GM13976 (cell line): ENCODE results near the gene PAIP2.

Source experiments
- DNase-seq: peaks from one replicate; pipeline ENCODE4 v3.0.0; 2012; ENCODE audit warnings: low spot score
- CTCF ChIP-seq: IDR thresholded peaks from 2 replicates; pipeline ENCODE4 v1.5.1; 2012; ENCODE audit warnings: borderline replicate concordance, mild to moderate bottlenecking; ENCODE audit not compliant: insufficient read depth; ENCODE audit errors: extremely low read depth, missing control alignments, control extremely low read depth
- in situ Hi-C: fragments of 300-500 bp; cut with MboI; formaldehyde crosslinking; loops from one replicate; pipeline ENCODE4 v1.12.0; 2022; ENCODE audit warnings: low sequenced_read_pairs, mixed read lengths, inconsistent platforms; ENCODE audit not compliant: unreplicated experiment

Gene PAIP2

GRCh38 chr5:139395844-139396640 lies 54.4 kb downstream of the PAIP2 start:
- peak; percentile 4 for TF ChIP-seq CTCF
- DNase-seq = no peak
- in situ Hi-C loops = no loop called here

GRCh38 chr5:139396691-139397090 lies 55.0 kb downstream of the PAIP2 start:
- no peak for TF ChIP-seq CTCF
- in situ Hi-C loops = no loop called here
- no peak for DNase-seq

GRCh38 chr5:139397921-139398320 lies 56.3 kb downstream of the PAIP2 start:
- TF ChIP-seq CTCF = no peak
- in situ Hi-C loops = no loop called here

GRCh38 chr5:139399501-139400121 lies 58.0 kb downstream of the PAIP2 start:
- no peak for TF ChIP-seq CTCF
- DNase-seq = peak; percentile 80
- in situ Hi-C loops = loop anchor here (25.0 kb wide), 1 partner anchor 363 kb away; no protein-coding TSS in a partner anchor

More at GRCh38 chr5:139397921-139398320, 56.3 kb downstream of the PAIP2 start:
- no peak for DNase-seq

GRCh38 chr5:139401546-139401945 lies 59.9 kb downstream of the PAIP2 start:
- in situ Hi-C loops = loop anchor here (25.0 kb wide), 1 partner anchor 361 kb away; no protein-coding TSS in a partner anchor
- no peak for TF ChIP-seq CTCF
- no peak for DNase-seq

GRCh38 chr5:139402561-139403158 lies 61.0 kb downstream of the PAIP2 start:
- in situ Hi-C loops = loop anchor here (25.0 kb wide), 1 partner anchor 360 kb away; no protein-coding TSS in a partner anchor
- TF ChIP-seq CTCF = peak; percentile 49
- DNase-seq = no peak
